Retinal pigment epithelial cell (primary cell): ENCODE measurements around the gene TPGS1.

Source experiments
- DNase-seq: peaks from one replicate; pipeline ENCODE4 v3.0.0-alpha.2; 2010; ENCODE audit warnings: low read depth
- H3K4me3 ChIP-seq: 2 replicates; pipeline ENCODE4 v1.5.1; 2011; ENCODE audit warnings: mild to moderate bottlenecking, low read length, control low read depth, moderate library complexity
- TF ChIP-seq, protein P1 (sequence below): conservative IDR thresholded peaks from 2 replicates; pipeline ENCODE4 v1.5.1; 2011; ENCODE audit warnings: low read depth, low read length, control low read depth, inconsistent platforms

TPGS1 gene

DNA sequence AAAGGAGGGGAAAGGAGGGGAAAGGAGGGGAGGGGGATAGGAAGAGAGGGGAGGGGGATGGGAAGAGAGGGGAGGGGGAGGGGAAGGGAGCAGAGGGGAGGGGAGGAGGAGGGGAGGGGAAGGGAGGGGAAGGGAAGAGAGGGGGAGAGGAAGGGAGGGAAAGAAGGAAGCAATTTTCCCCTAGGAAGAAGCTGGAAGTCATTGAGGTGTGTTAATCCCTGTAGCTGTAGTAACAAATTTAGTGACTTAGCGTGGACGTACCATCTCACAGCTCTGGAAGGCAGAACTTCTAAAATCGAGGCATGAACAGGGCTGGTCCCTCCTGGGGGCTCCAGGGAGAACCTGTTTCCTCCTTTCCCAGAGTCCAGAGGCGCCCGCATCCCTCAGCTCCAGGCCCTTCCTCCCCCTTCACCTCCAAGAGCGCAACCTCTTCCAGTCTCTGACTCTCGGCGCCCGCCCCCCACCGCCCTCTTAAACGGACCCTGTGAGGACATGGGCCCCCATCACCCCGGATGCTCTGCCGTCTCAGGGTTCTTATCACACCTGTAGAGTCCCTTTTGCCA lies 18.6 kb downstream of the TPGS1 start:
- no peak for DNase-seq
- TF ChIP-seq, protein P1, sequence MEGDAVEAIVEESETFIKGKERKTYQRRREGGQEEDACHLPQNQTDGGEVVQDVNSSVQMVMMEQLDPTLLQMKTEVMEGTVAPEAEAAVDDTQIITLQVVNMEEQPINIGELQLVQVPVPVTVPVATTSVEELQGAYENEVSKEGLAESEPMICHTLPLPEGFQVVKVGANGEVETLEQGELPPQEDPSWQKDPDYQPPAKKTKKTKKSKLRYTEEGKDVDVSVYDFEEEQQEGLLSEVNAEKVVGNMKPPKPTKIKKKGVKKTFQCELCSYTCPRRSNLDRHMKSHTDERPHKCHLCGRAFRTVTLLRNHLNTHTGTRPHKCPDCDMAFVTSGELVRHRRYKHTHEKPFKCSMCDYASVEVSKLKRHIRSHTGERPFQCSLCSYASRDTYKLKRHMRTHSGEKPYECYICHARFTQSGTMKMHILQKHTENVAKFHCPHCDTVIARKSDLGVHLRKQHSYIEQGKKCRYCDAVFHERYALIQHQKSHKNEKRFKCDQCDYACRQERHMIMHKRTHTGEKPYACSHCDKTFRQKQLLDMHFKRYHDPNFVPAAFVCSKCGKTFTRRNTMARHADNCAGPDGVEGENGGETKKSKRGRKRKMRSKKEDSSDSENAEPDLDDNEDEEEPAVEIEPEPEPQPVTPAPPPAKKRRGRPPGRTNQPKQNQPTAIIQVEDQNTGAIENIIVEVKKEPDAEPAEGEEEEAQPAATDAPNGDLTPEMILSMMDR = no peak
- H3K4me3 ChIP-seq = no peak overlapping the region

DNA sequence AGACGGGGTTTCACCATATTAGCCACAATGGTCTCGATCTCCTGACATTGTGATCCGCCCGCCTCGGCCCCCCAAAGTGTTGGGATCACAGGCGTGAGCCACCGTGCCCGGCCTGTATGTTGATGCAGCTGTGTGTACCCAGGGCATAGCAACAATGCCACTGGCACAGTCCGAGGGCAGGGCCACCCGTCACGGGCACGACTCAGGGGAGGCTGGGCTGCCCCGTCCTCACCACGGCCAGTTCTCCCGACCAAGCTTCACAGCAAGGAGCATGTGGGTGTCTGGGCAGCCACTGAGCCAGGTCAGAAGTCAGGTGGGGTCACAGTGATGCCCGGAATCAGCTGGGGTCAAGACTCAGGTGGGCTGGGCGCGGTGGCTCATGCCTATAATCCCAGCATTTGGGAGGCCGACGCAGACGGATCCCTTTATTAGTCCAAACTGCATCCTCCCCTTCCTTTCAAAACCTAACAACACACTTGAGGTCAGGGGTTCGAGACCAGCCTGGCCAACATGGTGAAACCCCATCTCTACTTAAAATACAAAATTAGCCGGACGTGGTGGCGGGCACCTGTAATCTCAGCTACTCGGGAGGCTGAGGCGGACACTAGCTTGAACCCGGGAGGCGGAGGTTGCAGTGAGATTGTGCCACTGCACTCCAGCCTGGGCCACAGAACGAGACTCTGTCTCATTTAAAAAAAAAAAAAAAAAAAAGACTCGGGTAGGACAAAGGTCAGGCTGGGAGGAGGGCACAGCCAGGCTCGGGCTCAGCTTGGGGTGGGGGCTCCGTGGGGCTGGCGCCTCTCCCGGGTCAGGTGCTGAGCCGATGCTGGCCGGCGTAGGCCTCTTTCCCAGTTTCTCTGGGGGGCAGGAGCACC lies 23.1 kb downstream of the TPGS1 start:
- peak overlapping the region; percentile 60 for H3K4me3 ChIP-seq
- TF ChIP-seq, protein P1 = no peak
- DNase-seq = no peak

DNA sequence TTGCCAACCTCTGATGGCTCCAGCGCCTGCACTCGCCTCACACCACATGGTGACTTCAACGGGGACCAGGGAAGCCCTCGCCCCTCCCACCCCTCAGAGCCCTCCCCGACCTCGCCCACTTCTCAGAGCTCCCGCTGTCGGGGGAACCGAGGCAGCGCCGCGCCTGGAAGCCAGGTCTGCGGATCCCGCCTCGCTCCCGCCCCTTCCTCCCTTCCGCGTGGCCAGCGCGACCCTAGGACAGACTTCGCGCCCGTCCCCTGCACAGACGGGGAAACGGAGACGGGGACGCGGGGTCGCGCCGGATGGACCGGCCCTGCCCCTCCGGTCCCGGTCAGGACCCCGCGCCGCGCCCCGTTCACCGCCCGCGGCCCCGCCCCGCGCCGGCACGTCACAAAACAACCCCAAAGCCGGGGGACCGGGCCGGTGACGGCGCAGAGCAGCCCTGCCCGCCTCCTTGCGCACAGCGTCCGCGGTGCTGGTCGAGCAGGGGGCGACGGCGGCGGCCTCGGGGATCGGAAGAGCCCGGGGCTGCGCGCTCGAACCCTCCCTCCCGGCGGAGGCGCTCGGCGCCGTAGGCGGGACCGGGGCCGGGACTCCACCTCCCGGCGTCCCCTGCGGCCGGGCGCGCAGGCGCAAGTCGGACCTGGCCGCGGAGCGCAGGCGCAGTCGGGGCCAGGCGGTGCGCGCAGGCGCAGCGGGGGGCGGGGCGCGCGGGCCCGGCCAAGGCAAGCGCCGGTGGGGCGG lies 23.9 kb downstream of the TPGS1 start:
- TF ChIP-seq, protein P1 = no peak
- no peak for DNase-seq
- peak overlapping the region; percentile 60 for H3K4me3 ChIP-seq

DNA sequence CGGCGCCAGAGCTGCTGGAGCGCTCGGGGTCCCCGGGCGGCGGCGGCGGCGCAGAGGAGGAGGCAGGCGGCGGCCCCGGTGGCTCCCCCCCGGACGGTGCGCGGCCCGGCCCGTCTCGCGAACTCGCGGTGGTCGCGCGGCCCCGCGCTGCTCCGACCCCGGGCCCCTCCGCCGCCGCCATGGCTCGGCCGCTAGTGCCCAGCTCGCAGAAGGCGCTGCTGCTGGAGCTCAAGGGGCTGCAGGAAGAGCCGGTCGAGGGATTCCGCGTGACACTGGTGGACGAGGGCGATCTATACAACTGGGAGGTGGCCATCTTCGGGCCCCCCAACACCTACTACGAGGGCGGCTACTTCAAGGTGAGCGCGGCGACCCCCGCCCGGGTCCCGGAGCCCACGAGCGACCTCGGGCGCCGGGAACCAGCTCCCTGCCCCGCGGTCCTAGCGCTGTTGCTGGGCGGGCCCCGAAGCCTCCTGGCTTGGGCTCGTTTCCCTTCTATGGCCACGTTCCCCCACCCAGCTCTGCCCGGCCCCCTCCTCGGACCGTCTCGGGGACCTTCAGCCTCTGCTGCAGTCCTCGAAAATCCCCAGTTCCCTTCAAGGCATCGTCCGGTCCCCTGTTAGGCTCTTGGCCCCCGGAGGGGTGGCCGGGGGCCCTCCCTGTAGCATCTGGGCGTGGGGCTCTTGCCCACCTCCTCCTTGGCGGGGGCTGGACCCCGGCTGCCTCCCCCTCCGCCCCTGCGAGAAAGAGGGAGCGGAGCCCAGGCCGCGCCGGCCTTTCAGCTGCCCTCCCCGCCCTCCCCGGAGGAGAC lies 24.7 kb downstream of the TPGS1 start, which contains the start of gene CDC34:
Gene CDC34, plus strand, starts transcription at position 8 of the 808 bp plus-strand sequence. Its CDS starts 172 bp downstream, at position 180.
- DNase-seq = no peak
- TF ChIP-seq, protein P1 = no peak
- peak within 1 kb of the TSS; percentile 87 for H3K4me3 ChIP-seq

DNA sequence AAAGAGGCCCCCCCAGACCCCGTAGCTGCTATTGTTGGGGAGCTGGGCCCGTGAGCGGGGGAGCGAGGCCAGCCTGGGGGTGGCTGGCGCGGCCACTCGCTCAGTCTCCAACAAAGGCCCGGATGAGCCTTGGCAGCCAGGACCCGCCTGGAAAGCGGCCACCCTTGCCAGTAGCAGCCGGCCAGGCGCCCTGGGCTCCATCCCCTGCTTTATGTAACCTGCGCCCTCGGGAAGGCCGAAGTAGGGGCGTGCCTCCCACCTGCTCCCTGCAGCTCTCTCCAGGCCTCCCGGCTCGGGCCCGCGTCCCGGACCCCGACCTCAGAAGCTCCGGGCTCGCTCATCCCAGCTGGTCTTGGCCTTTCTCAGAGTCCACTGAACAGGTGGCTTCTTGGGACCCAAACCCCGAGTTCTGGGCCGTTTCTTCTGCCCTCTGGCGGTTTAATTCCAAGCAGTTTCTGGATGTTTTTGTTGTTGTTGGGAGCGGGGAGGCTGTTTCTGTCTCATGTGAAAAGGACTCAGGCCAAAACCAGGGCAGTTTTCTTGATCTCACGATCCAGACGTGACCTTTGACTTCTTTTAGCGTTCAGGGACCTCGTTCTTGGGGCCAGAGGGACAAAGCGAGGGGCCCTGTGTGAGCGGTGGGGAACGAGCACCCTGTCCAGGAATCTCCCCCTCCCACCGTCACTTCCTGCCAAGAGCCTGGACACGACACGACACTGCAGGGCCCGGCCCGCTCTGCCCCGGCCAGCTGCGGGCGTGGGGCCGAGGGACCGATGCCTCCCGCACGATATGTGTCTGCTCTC lies 25.5 kb downstream of the TPGS1 start:
- TF ChIP-seq, protein P1 = peak; percentile 67
- H3K4me3 ChIP-seq = peak overlapping the region; percentile 87
- DNase-seq = peak; percentile 28
